Fibroblast of the aortic adventitia (primary cell): ENCODE results near the gene HTR1D. TPM values are rescaled to one million over a fixed set of nuclear protein-coding genes. Genes with fewer than 3 reads are reported as not detected.

ENCODE experiments used
- DNase-seq: peaks from one replicate; pipeline ENCODE4 v3.0.0-alpha.2; 2010; ENCODE audit warnings: low read depth
- H3K4me3 ChIP-seq: 2 replicates; pipeline ENCODE4 v1.5.1; 2011; ENCODE audit warnings: low read depth, mild to moderate bottlenecking, control low read depth, low read length, moderate library complexity
- total RNA-seq: library from RNA; depleted of rRNA; stranded (reverse); fragments of >200 nt; gene quantifications from 2 replicates; pipeline ENCODE4 v1.2.3, GENCODE V29; 2012; ENCODE audit warnings: low replicate concordance
- TF ChIP-seq, protein P1 (sequence below): IDR thresholded peaks from 2 replicates; pipeline ENCODE4 v1.5.1; 2011; ENCODE audit warnings: mild to moderate bottlenecking, low read length, control low read depth, inconsistent platforms; ENCODE audit not compliant: insufficient read depth

The HTR1D gene
- total RNA-seq, 1 donor = not detected

DNA sequence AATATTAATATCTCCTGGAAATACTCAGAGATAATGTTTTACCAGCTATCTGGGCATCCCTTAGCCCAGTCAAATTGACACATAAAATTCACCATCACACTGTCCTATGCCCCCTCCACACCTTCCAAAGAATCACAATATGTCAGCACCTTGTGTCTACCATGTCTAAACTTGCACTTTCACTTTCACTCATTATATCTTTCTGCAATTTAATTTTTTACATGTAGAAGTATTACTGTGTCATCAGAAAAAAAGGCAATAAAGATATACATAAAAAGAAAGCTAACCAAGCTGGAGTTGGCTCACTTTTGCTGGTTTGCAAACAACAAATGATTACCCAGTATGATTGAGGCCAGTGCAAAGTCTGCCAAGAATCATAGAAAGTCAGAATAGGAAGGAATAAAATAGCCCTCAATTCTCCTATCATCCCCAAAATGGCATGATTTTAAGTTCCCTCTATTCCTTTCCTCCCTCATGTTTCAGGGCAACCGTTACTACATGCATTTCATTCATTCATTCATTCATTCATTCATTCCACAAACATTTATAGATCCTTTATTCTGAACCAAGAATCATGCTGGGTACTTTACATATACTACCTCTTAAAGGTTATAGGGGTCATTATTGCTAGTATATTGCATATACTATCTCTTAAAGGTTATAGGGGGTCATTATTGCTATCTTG lies 42.7 kb downstream of the HTR1D start:
- DNase-seq = no peak
- H3K4me3 ChIP-seq = no peak overlapping the region
- TF ChIP-seq, protein P1, sequence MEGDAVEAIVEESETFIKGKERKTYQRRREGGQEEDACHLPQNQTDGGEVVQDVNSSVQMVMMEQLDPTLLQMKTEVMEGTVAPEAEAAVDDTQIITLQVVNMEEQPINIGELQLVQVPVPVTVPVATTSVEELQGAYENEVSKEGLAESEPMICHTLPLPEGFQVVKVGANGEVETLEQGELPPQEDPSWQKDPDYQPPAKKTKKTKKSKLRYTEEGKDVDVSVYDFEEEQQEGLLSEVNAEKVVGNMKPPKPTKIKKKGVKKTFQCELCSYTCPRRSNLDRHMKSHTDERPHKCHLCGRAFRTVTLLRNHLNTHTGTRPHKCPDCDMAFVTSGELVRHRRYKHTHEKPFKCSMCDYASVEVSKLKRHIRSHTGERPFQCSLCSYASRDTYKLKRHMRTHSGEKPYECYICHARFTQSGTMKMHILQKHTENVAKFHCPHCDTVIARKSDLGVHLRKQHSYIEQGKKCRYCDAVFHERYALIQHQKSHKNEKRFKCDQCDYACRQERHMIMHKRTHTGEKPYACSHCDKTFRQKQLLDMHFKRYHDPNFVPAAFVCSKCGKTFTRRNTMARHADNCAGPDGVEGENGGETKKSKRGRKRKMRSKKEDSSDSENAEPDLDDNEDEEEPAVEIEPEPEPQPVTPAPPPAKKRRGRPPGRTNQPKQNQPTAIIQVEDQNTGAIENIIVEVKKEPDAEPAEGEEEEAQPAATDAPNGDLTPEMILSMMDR = no peak

DNA sequence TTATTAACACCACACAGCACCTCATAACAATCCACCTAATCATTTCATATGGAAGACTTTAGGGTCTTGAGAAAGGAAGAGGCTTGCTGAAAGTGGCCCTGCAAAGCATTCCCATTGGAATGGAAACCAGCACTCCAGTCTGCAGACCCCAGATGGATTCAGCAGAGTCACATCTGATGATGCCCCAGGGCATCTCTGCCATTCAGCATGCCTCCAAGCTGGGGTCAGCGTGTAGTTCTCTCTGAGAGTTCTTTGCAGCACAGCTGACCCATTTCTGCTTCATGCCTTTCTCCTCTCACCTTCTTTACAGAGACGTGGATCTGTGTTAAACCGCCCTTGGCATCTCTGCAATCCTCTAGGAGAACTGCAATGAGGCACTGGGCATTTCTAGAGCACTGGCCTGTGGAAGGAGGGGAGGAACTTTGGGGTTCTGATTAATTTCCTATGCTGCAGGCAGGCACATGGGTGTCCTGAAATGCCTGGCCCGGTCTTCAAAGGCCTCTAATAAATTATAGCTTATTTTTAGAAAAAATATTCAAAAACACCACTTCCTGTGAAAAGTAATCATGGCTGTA lies 46.0 kb downstream of the HTR1D start:
- DNase-seq = no peak
- TF ChIP-seq, protein P1 = no peak
- H3K4me3 ChIP-seq = no peak overlapping the region

DNA sequence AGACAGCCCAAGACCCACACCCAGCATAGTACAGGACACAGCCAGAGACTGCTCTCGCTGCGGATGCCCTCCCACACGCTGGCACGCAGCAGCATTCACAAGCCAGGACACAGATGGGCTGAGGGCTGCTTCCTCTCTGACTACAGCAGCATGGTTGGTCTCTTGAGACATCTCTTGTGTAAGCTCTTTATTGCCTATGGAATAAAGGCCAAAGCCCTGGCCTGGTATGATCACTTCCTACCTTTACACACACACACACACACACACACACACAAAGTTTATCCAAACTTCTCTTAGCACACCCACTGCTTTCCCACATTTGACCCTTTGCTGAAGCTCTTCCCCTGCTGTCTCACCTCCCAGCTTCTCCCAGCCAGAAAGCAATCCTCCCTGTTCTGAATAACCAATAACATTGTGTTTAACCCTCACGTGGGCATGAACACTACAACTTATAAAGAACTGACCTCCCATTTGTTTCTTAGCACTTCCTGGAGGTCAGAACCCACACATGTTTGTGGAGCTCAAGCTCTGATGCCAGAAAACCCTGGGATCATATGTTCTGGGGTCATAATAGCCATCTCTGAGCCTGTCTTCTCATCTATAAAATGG lies 47.5 kb downstream of the HTR1D start:
- DNase-seq = peak; percentile 85
- TF ChIP-seq, protein P1 = no peak
- no peak overlapping the region for H3K4me3 ChIP-seq

DNA sequence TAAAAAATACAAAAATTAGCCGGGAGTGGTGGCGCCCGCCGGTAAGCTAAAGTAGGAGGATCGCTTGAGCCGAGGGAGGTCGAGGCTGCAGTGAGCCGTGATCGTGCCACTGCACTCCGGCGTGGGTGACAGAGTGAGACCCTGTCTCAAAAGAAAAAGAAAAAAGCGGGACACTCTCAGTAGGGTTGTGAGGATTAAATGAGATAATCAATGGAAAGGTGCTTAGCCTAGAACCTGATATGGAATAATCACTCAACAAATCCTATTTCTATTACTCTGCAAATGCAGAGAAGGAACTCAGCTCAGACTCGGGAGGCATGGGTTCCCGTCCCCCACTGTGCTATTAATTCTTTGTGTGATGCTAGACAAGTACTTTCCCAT lies 48.1 kb downstream of the HTR1D start:
- no peak overlapping the region for H3K4me3 ChIP-seq
- TF ChIP-seq, protein P1 = no peak

DNA sequence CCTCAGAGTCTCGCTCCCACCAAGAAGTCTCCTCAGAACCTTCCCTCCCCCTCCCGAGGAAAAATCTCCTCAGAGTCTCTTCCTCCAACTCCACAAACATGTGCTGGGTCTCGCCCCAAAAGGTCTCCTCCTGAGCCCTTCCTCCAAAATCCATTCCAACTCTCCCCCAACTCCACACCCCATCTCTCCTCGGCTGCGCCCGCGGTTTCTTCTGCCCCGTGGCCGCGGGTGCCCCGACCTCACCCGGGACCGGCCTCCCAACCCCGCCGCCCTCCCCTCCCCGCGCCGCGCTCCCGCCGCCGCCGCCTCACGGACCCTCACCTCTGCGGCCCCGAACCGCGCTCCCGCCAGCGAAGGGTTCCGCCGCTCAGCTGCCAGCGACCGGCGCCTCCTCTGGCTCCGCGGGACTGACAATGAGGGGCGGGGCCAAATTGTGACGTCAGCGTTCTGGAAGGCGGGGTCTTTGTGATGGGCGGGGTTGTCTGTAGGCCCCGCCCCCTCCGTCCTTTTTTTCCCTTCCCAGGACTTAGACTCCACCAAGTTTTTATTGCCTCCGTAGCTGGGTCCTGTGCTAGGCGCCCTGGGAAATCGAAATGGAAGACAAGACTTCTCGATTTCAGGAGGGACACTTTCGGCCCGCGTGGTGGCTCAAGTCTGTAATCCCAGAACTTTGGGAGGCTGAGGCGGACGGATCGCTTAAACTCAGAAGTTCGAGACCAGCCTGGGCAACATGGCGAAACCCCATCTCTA lies 48.7 kb downstream of the HTR1D start, which contains the start of gene LUZP1:
TSS of gene LUZP1 (minus strand) at position 412 of the 750 bp plus-strand sequence.
- peak; percentile 90 for DNase-seq
- H3K4me3 ChIP-seq = peak within 1 kb of the TSS; percentile 85
- TF ChIP-seq, protein P1 = no peak

More for the DNA sequence above, 48.1 kb downstream of the HTR1D start:
- no peak for DNase-seq

DNA sequence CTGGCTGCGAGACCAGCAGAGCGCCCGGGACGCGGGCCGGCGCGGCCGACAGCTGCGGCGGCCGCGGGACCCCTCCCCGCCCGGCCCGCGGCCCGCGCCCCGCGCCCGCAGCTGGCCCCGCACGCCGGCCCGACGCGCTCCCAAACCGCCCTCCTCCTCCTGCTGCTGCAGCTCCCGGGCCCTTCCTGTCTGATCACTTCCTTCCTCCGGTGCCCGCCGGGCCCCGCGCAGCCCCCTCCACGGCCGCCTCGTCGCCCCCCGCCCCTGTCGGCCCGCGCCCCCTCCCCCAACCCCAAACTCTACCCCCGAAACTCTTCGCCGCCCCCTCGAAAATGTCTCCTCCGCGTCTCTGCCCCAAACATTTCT lies 49.2 kb downstream of the HTR1D start:
- TF ChIP-seq, protein P1 = no peak
- peak overlapping the region; percentile 85 for H3K4me3 ChIP-seq
- no peak for DNase-seq
